A673 (cell line): ENCODE data around the gene THADA. TPM values are rescaled to one million over a fixed set of nuclear protein-coding genes. Genes with fewer than 3 reads are reported as not detected.

Experiments used
- BruUV-seq: library from RNA; stranded (reverse); fragments of 400-500 nt; replicated peaks from 2 replicates; lab custom pipeline; 2021; lab: Mats Ljungman, UMichigan
- CTCF ChIA-PET: fragments of 300-600 bp; sonication (Branson Sonifier 250); formaldehyde crosslinking; loops from one replicate; lab custom pipeline; 2022; ENCODE audit warnings: antibody characterized with exemption; lab: Charles Lee
- POLR2A ChIA-PET: fragments of 300-600 bp; sonication (Branson Sonifier 250); formaldehyde crosslinking; loops from one replicate; lab custom pipeline; 2022; ENCODE audit warnings: antibody characterized with exemption; ENCODE audit not compliant: low non-redundant PET; lab: Charles Lee
- DNase-seq: peaks from one replicate; pipeline ENCODE4 v3.0.0-alpha.2; 2015; ENCODE audit warnings: low spot score
- H3K27ac ChIP-seq: fragments of 200-600 bp; sonication (generic); 2 replicates; pipeline ENCODE4 v1.5.1; 2016; ENCODE audit warnings: mixed run types, low read depth, mild to moderate bottlenecking, mixed read lengths, antibody characterized with exemption, low read length; ENCODE audit not compliant: poor library complexity, severe bottlenecking
- H3K27me3 ChIP-seq: fragments of 200-600 bp; sonication (generic); replicated peaks from 2 replicates; pipeline ENCODE4 v1.6.1; 2017; ENCODE audit warnings: mixed run types, low read depth, mild to moderate bottlenecking, mixed read lengths, antibody characterized with exemption, low read length; ENCODE audit not compliant: insufficient read depth, poor library complexity
- H3K36me3 ChIP-seq: fragments of 200-600 bp; sonication (generic); 2 replicates; pipeline ENCODE4 v1.6.1; 2016; ENCODE audit warnings: mixed run types, mild to moderate bottlenecking, mixed read lengths, antibody characterized with exemption, low read length; ENCODE audit not compliant: insufficient read depth, poor library complexity, severe bottlenecking
- H3K4me1 ChIP-seq: fragments of 200-600 bp; sonication (generic); 2 replicates; pipeline ENCODE4 v1.6.1; 2017; ENCODE audit warnings: mixed run types, mild to moderate bottlenecking, mixed read lengths, antibody characterized with exemption, low read length; ENCODE audit not compliant: insufficient read depth, poor library complexity, severe bottlenecking
- H3K4me3 ChIP-seq: fragments of 200-600 bp; sonication (generic); 2 replicates; pipeline ENCODE4 v1.5.1; 2016; ENCODE audit warnings: low read depth, mixed run types, mild to moderate bottlenecking, mixed read lengths, low read length; ENCODE audit not compliant: poor library complexity, severe bottlenecking
- H3K9me3 ChIP-seq: fragments of 200-600 bp; sonication (generic); 2 replicates; pipeline ENCODE4 v1.6.1; 2016; ENCODE audit warnings: mixed run types, low read depth, mild to moderate bottlenecking, mixed read lengths, antibody characterized with exemption, low read length; ENCODE audit not compliant: poor library complexity, severe bottlenecking
- EZH2 ChIP-seq: fragments of 200-600 bp; sonication (generic); IDR thresholded peaks from 2 replicates; pipeline ENCODE4 v1.6.1; 2017; ENCODE audit warnings: borderline replicate concordance, low read depth, mild to moderate bottlenecking, mixed read lengths, antibody characterized with exemption, low read length; ENCODE audit not compliant: poor library complexity, severe bottlenecking
- intact Hi-C: fragments of 100-400 bp; cut with micrococcal nuclease; formaldehyde crosslinking; loops from one replicate; pipeline ENCODE4 v1.10.0; 2022; ENCODE audit not compliant: unreplicated experiment
- total RNA-seq: library from RNA; stranded (reverse); gene quantifications from 2 replicates; pipeline ENCODE4 v1.2.3, GENCODE V29; 2021
- TF ChIP-seq, protein P1 (sequence below): fragments of 300-800, 200-600 bp; sonication (generic); conservative IDR thresholded peaks from 2 replicates; pipeline ENCODE4 v1.5.1; 2017; ENCODE audit warnings: low read depth, mild to moderate bottlenecking, antibody characterized with exemption, low read length, moderate library complexity, mixed read lengths

Gene THADA
- total RNA-seq, 1 experiment from 2014 or later, result 39.7 TPM

DNA sequence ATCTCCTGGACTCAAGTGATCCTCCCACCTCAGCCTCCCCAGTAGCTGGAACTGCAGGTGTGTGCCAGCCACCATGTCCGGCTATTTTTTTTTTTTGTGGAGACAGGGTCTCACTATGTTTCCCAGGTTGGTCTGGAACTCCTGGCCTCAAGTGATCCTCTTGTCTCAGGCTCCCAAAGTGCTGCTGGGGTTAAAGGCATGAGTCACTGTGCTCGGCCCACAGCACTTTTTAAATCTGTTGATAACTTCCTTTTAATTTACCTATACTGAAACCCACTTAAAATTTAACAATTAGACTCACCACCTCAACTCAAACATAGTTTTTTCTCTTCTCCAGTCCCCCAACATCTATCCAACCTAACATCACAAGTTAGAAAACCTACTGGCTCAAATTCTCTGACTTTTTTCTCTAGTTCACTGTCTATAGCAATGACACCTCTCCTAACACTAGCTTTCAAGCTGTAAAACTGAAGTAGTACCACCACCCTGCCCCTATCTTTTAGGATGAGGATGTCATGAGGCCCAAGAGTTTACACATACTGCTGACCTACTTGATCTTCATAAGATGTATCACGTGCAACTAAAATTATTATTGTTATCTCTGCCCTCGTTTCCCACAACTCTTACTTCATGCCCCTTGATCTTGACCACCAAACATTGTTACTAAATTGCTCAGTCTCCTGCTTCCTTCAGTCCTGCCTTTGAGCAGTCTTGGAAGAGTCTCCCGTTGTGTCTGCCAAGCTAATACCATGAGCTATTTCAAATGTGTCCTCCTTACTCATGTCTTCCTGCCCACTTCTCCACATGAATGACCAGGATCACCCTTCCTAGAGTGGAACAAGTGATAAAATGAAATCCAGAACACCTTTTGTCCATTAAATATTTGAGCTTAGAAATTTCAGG is 227.1 kb downstream of the THADA start:
- H3K4me3 ChIP-seq, result no peak overlapping the region
- no peak overlapping the region for H3K27ac ChIP-seq
- no peaks in the 10 kb centered on the region for H3K36me3 ChIP-seq
- BruUV-seq, result no TSS peak
- intact Hi-C loops, result no loop called here
- ChIA-PET POLR2A (no interaction called here), CTCF (no interaction called here)
- no peak for DNase-seq
- TF ChIP-seq EZH2, result no peak
- TF ChIP-seq, protein P1, sequence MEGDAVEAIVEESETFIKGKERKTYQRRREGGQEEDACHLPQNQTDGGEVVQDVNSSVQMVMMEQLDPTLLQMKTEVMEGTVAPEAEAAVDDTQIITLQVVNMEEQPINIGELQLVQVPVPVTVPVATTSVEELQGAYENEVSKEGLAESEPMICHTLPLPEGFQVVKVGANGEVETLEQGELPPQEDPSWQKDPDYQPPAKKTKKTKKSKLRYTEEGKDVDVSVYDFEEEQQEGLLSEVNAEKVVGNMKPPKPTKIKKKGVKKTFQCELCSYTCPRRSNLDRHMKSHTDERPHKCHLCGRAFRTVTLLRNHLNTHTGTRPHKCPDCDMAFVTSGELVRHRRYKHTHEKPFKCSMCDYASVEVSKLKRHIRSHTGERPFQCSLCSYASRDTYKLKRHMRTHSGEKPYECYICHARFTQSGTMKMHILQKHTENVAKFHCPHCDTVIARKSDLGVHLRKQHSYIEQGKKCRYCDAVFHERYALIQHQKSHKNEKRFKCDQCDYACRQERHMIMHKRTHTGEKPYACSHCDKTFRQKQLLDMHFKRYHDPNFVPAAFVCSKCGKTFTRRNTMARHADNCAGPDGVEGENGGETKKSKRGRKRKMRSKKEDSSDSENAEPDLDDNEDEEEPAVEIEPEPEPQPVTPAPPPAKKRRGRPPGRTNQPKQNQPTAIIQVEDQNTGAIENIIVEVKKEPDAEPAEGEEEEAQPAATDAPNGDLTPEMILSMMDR, result no peak
- H3K27me3 ChIP-seq, result no peaks in the 10 kb centered on the region
- no peaks in the 10 kb centered on the region for H3K9me3 ChIP-seq
- no peaks in the 10 kb centered on the region for H3K4me1 ChIP-seq

DNA sequence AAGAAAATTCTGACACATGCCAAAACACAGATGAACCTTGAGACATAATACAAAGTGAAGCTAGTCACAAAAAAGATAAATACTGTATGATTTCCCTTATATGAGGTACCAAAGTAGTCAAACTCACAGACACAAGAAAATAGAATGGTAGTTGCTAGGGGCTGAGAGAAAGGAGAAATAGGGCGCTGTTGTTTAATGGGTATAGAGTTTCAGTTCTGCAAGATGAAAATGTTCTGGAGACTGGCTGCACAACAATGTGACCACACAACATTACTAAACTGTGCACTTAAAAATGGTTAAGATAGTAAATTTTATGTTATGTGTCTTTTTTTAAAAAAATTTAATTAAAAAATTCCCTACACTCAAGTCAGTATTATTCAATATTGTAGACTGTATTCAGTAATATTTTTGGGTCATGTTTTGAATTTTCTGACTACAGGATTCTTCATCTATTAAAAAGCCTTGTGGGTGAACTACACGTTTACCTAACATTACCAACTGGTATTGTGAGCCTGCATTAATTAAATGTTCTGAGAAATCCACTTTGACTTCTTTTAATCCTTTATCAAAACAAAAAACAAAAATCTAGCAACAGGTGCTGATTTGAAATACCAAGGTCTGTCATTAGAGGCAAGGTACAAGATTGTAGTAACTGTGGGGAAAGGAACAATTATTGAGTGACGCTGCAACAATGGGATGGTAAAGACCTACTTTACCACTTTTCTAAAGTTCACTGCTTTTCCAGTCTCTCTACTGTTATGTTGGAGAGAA is 228.6 kb downstream of the THADA start:
- Histone ChIP-seq H3K36me3 (no peaks in the 10 kb centered on the region), H3K4me3 (no peak overlapping the region), H3K27ac (no peak overlapping the region), H3K4me1 (no peaks in the 10 kb centered on the region), H3K27me3 (no peaks in the 10 kb centered on the region), H3K9me3 (no peaks in the 10 kb centered on the region)
- ChIA-PET CTCF (no interaction called here), POLR2A (no interaction called here)
- no TSS peak for BruUV-seq
- intact Hi-C loops, result no loop called here
- no peak for DNase-seq
- TF ChIP-seq, protein P1, result no peak
- TF ChIP-seq EZH2, result no peak

DNA sequence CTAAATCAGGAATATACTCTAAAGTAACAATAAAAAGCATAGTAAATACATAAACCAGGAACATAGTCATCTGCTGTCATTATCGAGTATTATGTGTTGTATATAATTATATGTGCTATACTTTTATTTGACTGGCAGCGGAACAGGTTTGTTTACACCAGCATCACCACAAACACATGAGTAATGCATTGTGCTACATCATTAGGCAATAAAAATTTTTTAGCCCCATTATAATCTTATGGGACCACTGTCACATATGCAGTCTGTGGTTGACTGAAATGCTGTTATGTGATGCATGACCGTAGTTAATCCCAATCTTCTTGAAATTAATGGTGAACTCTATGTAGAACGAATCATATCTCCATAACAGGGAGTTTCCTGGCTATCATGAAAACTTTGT is 232.7 kb downstream of the THADA start:
- no peaks in the 10 kb centered on the region for H3K4me1 ChIP-seq
- intact Hi-C loops, result no loop called here
- no peaks in the 10 kb centered on the region for H3K9me3 ChIP-seq
- H3K27me3 ChIP-seq, result no peaks in the 10 kb centered on the region
- no peak overlapping the region for H3K27ac ChIP-seq
- CTCF ChIA-PET, result no interaction called here
- H3K4me3 ChIP-seq, result no peak overlapping the region
- no peak for TF ChIP-seq EZH2
- TF ChIP-seq, protein P1, result no peak
- POLR2A ChIA-PET, result no interaction called here
- DNase-seq, result no peak
- BruUV-seq, result no TSS peak
- H3K36me3 ChIP-seq, result no peaks in the 10 kb centered on the region
